PC-3 (cell line): ENCODE measurements around the gene AFF3. TPM values are rescaled to one million over a fixed set of nuclear protein-coding genes. Genes with fewer than 3 reads are reported as not detected.

Experiments used
- ATAC-seq: fragments of 200-7000 bp; cut with Tn5 transposase; 2 replicates; pipeline ENCODE4 v1.9.1; 2020; ENCODE audit warnings: mild to moderate bottlenecking, moderate library complexity
- BruUV-seq: library from RNA; stranded (reverse); fragments of 400-500 nt; replicated peaks from 2 replicates; lab custom pipeline; 2021; lab: Mats Ljungman, UMichigan
- CTCF ChIA-PET: fragments of 300-600 bp; sonication (Branson Sonifier 250); formaldehyde crosslinking; loops from one replicate; lab custom pipeline; 2022; ENCODE audit warnings: antibody characterized with exemption; lab: Charles Lee
- POLR2A ChIA-PET: fragments of 300-600 bp; sonication (Branson Sonifier 250); formaldehyde crosslinking; loops from one replicate; lab custom pipeline; 2022; ENCODE audit warnings: antibody characterized with exemption; ENCODE audit not compliant: unreplicated experiment; lab: Charles Lee
- DNase-seq: peaks from one replicate; pipeline ENCODE4 v3.0.0-alpha.2; 2015
- H2AFZ ChIP-seq: fragments of 300-600 bp; sonication (generic); 2 replicates; pipeline ENCODE4 v1.6.0; 2016; ENCODE audit warnings: antibody characterized with exemption, low read length
- H3F3A ChIP-seq: fragments of 300-600 bp; sonication (generic); one replicate; pipeline ENCODE4 v1.6.0; 2017; ENCODE audit warnings: antibody characterized with exemption, low read length, control low read depth, mild to moderate bottlenecking; ENCODE audit not compliant: unreplicated experiment
- H3K27ac ChIP-seq: fragments of 300-600 bp; sonication (generic); 2 replicates; pipeline ENCODE4 v1.5.1; 2016; ENCODE audit warnings: mild to moderate bottlenecking, low read length
- H3K27me3 ChIP-seq: fragments of 300-600 bp; sonication (generic); 2 replicates; pipeline ENCODE4 v1.6.1; 2016; ENCODE audit warnings: low read length, mixed read lengths
- H3K36me3 ChIP-seq: fragments of 300-600 bp; sonication (generic); 2 replicates; pipeline ENCODE4 v1.6.1; 2016; ENCODE audit warnings: low read depth, mixed run types, low read length, mixed read lengths
- H3K4me1 ChIP-seq: fragments of 300-600 bp; sonication (generic); 2 replicates; pipeline ENCODE4 v1.5.1; 2016; ENCODE audit warnings: low read length; ENCODE audit not compliant: insufficient read depth
- H3K4me2 ChIP-seq: fragments of 300-600 bp; sonication (generic); 2 replicates; pipeline ENCODE4 v1.6.0; 2016; ENCODE audit warnings: low read length
- H3K4me3 ChIP-seq: fragments of 300-600 bp; sonication (generic); 2 replicates; pipeline ENCODE4 v1.5.1; 2016; ENCODE audit warnings: mild to moderate bottlenecking, low read length, mixed read lengths
- H3K79me2 ChIP-seq: fragments of 300-600 bp; sonication (generic); 2 replicates; pipeline ENCODE4 v1.6.1; 2017; ENCODE audit warnings: low read length, mixed read lengths
- H3K9ac ChIP-seq: fragments of 300-600 bp; sonication (generic); 2 replicates; pipeline ENCODE4 v1.6.0; 2016; ENCODE audit warnings: mild to moderate bottlenecking, low read length
- H3K9me2 ChIP-seq: fragments of 300-600 bp; sonication (generic); replicated peaks from 2 replicates; pipeline ENCODE4 v1.6.1; 2016; ENCODE audit warnings: mixed run types, low read length, mixed read lengths
- H3K9me3 ChIP-seq: fragments of 300-600 bp; sonication (generic); 2 replicates; pipeline ENCODE4 v1.6.1; 2016; ENCODE audit warnings: low read length, mixed read lengths
- H4K20me1 ChIP-seq: fragments of 300-600 bp; sonication (generic); 2 replicates; pipeline ENCODE4 v1.6.1; 2016; ENCODE audit warnings: low read length, mixed read lengths
- CTCF ChIP-seq: fragments of 300-600 bp; sonication (generic); conservative IDR thresholded peaks from 2 replicates; pipeline ENCODE4 v1.5.1; 2017; ENCODE audit warnings: antibody characterized with exemption, low read depth, mild to moderate bottlenecking, low read length
- EZH2 ChIP-seq: fragments of 300-600 bp; sonication (generic); IDR thresholded peaks from one replicate; pipeline ENCODE4 v1.6.1; 2017; ENCODE audit warnings: antibody characterized with exemption, mild to moderate bottlenecking, low read length; ENCODE audit not compliant: unreplicated experiment
- EZH2phosphoT487 ChIP-seq: fragments of 300-600 bp; sonication (generic); IDR thresholded peaks from 2 replicates; pipeline ENCODE4 v1.6.1; 2018; ENCODE audit warnings: mild to moderate bottlenecking, antibody characterized with exemption, low read length, borderline replicate concordance
- intact Hi-C: fragments of 100-400 bp; cut with micrococcal nuclease; formaldehyde crosslinking; loops from 2 replicates; pipeline ENCODE4 v1.9.0; 2023
- total RNA-seq: library from RNA; depleted of rRNA; stranded (reverse); fragments of >200 nt; gene quantifications from 2 replicates; pipeline ENCODE4 v1.2.3, GENCODE V29; 2014

Gene AFF3
- total RNA-seq, 1 experiment from 2014 or later: 0.04 TPM

GRCh38 chr2:99880964-99881294 is 261.5 kb downstream of the AFF3 start:
- peak overlapping the region; percentile 58 for H2AFZ ChIP-seq
- ATAC-seq (no peak), DNase-seq (no peak)
- H3K4me1 ChIP-seq: peaks cover 40% of the 10 kb centered on the region
- H3K79me2 ChIP-seq: no peaks in the 10 kb centered on the region
- peak overlapping the region; percentile 87 for H3K4me2 ChIP-seq
- CTCF ChIA-PET: no interaction called here
- POLR2A ChIA-PET: no interaction called here
- peak overlapping the region; percentile 56 for H3K4me3 ChIP-seq
- TF ChIP-seq EZH2: no peak
- TF ChIP-seq CTCF: no peak
- no peak for TF ChIP-seq EZH2phosphoT487
- H3K9me3 ChIP-seq: no peaks in the 10 kb centered on the region
- intact Hi-C loops: loop anchor here (5.0 to 10.0 kb wide), 3 partner anchors 59 to 184 kb away; no protein-coding TSS in a partner anchor
- H3K27me3 ChIP-seq: no peaks in the 10 kb centered on the region
- BruUV-seq: no TSS peak
- no peaks in the 10 kb centered on the region for H3F3A ChIP-seq
- peak overlapping the region; percentile 68; the same call in 1 of the 2 replicates for H3K27ac ChIP-seq
- no peaks in the 10 kb centered on the region for H3K36me3 ChIP-seq
- H3K9ac ChIP-seq: no peak overlapping the region
- H3K9me2 ChIP-seq: no peaks in the 10 kb centered on the region
- no peaks in the 10 kb centered on the region for H4K20me1 ChIP-seq

DNA sequence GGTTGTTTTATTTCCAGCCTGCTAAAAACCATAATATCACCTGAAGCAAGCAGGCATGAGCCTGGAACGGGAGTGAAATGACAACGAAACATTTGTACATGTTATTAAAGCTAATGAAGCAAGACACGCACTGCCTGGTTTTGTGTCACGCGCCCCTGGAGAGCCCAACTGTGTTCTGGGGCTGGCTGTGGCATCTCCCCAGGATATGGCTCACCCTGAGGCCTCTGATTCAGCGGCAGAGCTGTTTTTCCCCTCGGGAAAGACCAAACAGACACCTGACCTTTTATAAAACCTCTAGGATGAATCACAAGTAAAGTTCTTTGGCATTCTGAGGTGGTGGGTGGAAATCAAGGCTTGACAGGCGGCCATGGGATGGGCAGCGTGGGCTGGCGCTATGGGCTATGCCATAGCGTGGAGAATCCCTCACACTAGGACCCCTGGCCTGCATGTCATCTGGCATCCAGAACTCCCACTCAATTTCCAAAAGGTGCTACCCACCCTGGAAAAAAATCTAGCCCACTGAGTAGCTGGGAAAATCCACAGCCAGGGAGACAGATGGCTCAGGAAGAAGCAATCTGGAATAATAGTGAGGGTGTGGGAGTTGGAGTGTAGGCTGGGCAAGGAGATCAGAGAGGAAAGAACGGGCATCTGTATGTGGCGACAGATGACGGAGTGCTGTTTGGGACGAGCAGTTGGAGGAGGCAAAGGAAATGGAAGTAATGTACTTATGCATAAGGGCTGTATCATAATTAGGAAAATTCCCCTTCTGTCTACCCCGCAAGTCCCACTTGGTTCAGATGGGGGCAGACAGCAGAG is 262.0 kb downstream of the AFF3 start:
- Histone ChIP-seq H3K27ac (peak overlapping the region; percentile 68), H3K27me3 (no peaks in the 10 kb centered on the region), H3K79me2 (no peaks in the 10 kb centered on the region), H3K9me3 (no peaks in the 10 kb centered on the region), H3K4me1 (peaks cover 40% of the 10 kb centered on the region), H3K9ac (no peak overlapping the region; the same call in 1 of the 2 replicates), H3K36me3 (no peaks in the 10 kb centered on the region), H3K4me3 (peak overlapping the region; percentile 56), H2AFZ (peak overlapping the region; percentile 58), H3K4me2 (peak overlapping the region; percentile 87), H3K9me2 (no peaks in the 10 kb centered on the region), H4K20me1 (no peaks in the 10 kb centered on the region), H3F3A (no peaks in the 10 kb centered on the region)
- no peak for TF ChIP-seq CTCF
- peak; percentile 56; the same call in 1 of the 2 replicates for TF ChIP-seq EZH2phosphoT487
- TF ChIP-seq EZH2: no peak
- DNase-seq (peak; percentile 89), ATAC-seq (peak; percentile 88)
- intact Hi-C loops: loop anchor here (5.0 to 10.0 kb wide), 3 partner anchors 58 to 184 kb away; no protein-coding TSS in a partner anchor
- CTCF ChIA-PET: interaction anchor here (0.6 to 0.7 kb wide), 3 partner anchors 8 to 538 kb away, joined by 3 read pairs; no protein-coding TSS in a partner anchor
- POLR2A ChIA-PET: no interaction called here
- BruUV-seq: no TSS peak

GRCh38 chr2:99879481-99879880 is 262.9 kb downstream of the AFF3 start:
- POLR2A ChIA-PET: no interaction called here
- H3K4me1 ChIP-seq: peaks cover 40% of the 10 kb centered on the region
- CTCF ChIA-PET: interaction anchor here (0.6 kb wide), 2 partner anchors 225 to 378 kb away, joined by 3 read pairs; no protein-coding TSS in a partner anchor
- H3K9me3 ChIP-seq: no peaks in the 10 kb centered on the region
- H3F3A ChIP-seq: no peaks in the 10 kb centered on the region
- peak overlapping the region; percentile 28 for H3K27ac ChIP-seq
- no TSS peak for BruUV-seq
- H3K9ac ChIP-seq: no peak overlapping the region
- no peaks in the 10 kb centered on the region for H3K9me2 ChIP-seq
- intact Hi-C loops: no loop called here
- no peaks in the 10 kb centered on the region for H4K20me1 ChIP-seq
- DNase-seq (peak; percentile 38), ATAC-seq (no peak)
- no peaks in the 10 kb centered on the region for H3K27me3 ChIP-seq
- peak overlapping the region; percentile 87 for H3K4me2 ChIP-seq
- peak overlapping the region; percentile 58; the same call in 1 of the 2 replicates for H2AFZ ChIP-seq
- H3K36me3 ChIP-seq: no peaks in the 10 kb centered on the region
- no peaks in the 10 kb centered on the region for H3K79me2 ChIP-seq
- TF ChIP-seq CTCF: no peak
- TF ChIP-seq EZH2phosphoT487: no peak
- TF ChIP-seq EZH2: no peak
- H3K4me3 ChIP-seq: no peak overlapping the region
